Choroid plexus epithelial cell (primary cell): ENCODE results near the gene POMT2.
"Not testable (repeated sequence)": the region's sequence is repeated elsewhere in the genome, so short reads cannot be mapped to it uniquely, and the experiment has no call there.

ENCODE experiments used
- DNase-seq: peaks from one replicate; pipeline ENCODE4 v3.0.0-alpha.2; 2010; ENCODE audit warnings: low read depth
- H3K4me3 ChIP-seq: 2 replicates; pipeline ENCODE4 v1.5.1; 2011; ENCODE audit warnings: low read depth, mild to moderate bottlenecking, control low read depth, low read length, moderate library complexity
- TF ChIP-seq, protein P1 (sequence below): conservative IDR thresholded peaks from 2 replicates; pipeline ENCODE4 v1.5.1; 2011; ENCODE audit warnings: low read depth, mild to moderate bottlenecking, control low read depth, inconsistent platforms, low read length, moderate library complexity

POMT2 gene

DNA sequence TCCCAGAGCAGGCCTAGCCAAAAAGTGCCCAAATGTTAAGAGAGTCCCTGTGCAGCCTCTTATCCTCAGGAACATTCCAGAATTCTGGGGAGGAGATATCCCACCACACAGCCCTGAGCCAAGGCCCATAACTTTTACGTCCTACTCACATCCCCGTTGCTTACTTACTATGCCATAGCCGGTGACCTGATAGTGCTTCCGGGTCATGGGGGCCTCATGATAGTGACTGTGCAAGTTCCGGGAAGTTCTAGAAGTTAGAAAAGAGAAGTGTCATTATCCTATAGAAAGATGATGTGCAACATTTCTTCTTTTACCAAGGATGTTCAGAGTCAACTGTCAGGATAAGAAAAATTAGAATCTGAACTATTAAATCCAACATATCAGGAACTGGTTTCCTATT is 34.1 kb downstream of the POMT2 start:
- no peak for DNase-seq
- H3K4me3 ChIP-seq = no peak overlapping the region
- TF ChIP-seq, protein P1, sequence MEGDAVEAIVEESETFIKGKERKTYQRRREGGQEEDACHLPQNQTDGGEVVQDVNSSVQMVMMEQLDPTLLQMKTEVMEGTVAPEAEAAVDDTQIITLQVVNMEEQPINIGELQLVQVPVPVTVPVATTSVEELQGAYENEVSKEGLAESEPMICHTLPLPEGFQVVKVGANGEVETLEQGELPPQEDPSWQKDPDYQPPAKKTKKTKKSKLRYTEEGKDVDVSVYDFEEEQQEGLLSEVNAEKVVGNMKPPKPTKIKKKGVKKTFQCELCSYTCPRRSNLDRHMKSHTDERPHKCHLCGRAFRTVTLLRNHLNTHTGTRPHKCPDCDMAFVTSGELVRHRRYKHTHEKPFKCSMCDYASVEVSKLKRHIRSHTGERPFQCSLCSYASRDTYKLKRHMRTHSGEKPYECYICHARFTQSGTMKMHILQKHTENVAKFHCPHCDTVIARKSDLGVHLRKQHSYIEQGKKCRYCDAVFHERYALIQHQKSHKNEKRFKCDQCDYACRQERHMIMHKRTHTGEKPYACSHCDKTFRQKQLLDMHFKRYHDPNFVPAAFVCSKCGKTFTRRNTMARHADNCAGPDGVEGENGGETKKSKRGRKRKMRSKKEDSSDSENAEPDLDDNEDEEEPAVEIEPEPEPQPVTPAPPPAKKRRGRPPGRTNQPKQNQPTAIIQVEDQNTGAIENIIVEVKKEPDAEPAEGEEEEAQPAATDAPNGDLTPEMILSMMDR = no peak

DNA sequence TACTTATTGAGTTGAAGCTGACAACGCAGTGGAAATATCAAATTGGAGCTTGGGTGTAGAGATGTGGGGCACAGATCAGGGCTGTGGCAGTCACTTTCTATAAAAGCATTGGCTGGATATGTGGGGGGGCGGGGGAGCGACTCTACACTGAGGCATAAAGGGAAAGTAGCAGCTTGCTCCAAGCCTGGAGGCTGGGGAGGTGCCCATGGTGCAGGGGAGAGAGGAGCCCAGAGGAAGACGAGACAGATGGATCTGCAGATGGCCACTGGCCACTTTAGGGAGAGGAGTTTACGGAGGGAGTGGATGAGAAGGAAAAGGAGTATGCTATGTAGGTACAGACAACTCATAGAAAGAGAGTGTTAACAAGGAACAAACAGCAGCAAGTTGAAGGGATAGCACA is 36.2 kb downstream of the POMT2 start:
- H3K4me3 ChIP-seq = no peak overlapping the region
- DNase-seq = no peak
- TF ChIP-seq, protein P1 = no peak

DNA sequence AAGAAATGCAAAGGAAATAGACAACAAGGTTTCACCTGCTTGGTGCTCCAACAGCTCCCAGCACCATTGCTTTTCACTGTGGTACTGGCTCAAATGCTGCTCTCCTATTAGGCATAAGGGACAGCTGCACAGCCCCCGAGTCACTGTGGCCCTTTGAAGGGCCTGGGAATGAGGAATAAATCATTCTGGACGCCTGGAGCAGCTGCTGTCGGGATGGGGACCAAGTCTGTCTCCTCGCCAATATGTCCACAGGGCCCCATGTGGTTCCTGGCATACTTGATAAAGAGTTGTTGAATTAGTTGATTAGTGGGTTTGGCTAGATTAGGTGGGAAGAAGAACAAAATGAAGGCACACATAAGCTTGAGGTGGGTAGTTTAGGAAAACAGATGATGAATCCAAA is 36.6 kb downstream of the POMT2 start:
- DNase-seq = no peak
- TF ChIP-seq, protein P1 = no peak
- no peak overlapping the region for H3K4me3 ChIP-seq

DNA sequence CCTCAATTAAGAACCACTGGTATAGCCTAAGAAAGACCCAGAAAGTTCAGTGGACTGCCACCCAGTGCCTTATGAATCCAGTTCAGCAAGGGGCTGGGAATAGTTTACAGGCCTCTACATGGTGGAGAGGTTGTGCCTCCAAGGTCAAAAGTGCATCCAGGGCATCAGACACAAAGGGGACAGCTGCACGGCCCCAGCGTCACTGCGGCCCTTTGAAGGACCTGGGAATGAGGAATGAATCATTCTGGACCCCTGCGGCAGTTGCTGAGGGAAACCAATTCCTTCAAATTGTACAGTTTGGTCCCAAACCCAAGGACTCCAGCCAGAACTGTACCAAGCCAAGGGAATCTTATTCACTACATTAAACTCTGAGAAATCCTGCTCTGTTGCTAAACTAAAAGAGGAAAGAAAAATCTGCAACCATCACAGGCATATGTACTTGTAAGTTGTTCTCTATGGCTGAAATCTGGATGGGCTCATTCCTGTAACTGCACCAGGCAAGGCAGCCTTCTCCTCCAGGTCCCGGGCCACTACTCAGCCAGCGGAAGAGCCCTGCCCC is 38.8 kb downstream of the POMT2 start:
- no peak overlapping the region for H3K4me3 ChIP-seq
- TF ChIP-seq, protein P1 = no peak
- DNase-seq = no peak

DNA sequence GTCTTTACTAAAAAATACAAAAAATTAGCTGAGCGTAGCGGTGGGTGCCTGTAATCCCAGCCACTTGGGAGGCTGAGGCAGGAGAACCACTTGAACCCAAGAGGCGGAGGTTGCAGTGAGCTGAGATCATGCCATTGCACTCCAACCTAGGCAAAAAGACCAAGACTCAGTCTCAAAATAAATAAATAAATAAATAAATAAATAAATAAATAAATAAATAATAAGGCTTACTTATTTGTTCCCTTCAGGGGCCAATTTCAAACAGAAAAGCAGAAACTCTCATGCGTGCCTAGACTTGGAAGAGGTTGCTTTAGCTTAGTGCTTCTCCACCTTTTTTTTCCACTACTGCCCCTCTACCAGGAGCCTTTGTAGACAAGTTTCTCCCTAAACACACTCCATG is 39.8 kb downstream of the POMT2 start:
- not testable (repeated sequence) for DNase-seq, H3K4me3 ChIP-seq

DNA sequence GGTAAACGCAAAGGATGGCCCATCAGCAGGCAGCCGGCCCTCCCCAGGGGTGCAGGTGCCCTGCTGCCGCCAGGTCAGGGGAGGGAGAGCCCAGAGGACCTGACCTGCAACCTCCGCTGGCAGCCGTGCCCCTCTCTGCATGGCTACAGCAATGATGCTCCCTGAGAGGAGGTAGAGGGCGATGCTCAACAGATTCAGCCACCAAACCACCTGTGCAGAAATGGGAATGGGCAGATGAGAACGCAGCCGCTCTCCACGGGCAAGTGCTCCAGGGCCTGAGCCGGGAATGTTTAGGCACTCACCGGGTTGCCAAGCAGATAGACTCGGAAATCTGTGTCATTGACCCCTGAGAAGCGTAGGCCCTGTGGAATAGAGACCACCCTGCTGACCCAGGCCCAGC is 41.0 kb downstream of the POMT2 start:
- DNase-seq = no peak
- H3K4me3 ChIP-seq = no peak overlapping the region
- TF ChIP-seq, protein P1 = no peak

DNA sequence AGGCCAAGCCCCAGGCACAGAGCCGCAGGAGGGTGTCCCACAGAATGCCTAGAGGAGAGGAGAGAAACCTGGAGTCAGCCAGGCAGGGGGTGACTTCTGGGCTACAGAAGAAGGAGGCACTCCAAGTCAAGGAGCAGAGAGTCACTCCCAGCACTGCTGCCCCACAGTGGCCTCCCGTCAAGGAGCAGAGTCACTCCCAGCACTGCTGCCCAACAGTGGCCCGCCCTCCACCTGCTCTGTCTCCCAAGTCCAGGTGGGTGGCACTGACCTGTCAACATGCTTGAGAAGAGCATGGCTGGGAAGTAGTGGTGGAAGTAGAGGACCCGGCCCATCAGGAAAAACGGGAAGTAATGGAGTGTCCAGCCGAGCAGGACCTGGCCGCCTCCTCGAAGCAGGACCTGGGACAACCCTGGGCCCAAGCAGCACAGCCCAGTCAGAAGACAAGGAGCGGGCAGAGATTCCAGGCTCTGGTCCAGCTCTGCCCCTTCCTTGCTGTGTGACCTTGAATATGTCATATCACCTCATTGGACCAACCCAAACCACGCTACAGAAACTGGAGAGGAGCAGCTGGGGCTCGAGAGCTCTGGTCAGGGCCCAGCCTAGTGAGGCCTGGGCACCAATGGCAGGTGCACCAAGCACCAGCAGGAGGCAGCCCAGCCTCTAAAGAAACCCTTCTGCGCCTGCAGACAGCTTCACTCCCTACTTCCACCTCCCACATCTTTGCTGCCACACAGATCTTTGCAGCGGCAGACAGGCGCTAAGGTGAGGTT is 42.0 kb downstream of the POMT2 start:
- H3K4me3 ChIP-seq = no peak overlapping the region
- no peak for DNase-seq
- TF ChIP-seq, protein P1 = peak; percentile 12
